HL-60 (cell line): Measurements from ENCODE around the gene RIN3.

Experiments
- CTCF ChIP-seq: IDR thresholded peaks from one replicate; pipeline ENCODE4 v1.5.1; 2011; ENCODE audit warnings: low read length, control low read depth, inconsistent platforms; ENCODE audit not compliant: insufficient read depth
- GABPA ChIP-seq: IDR thresholded peaks from 2 replicates; pipeline ENCODE4 v1.6.1; 2012; ENCODE audit warnings: low read depth

GRCh38 chr14:92575748-92576303 is 62.2 kb downstream of the RIN3 start:
- TF ChIP-seq CTCF (no peak), GABPA (no peak)
